SK-N-SH (cell line): ENCODE data around the gene BCO2. TPM values are rescaled to one million over a fixed set of nuclear protein-coding genes. Genes with fewer than 3 reads are reported as not detected.

Experiments used
- CTCF ChIA-PET: fragments of 300-600, 350-600 bp; formaldehyde crosslinking; extraction: SDS; loops from one replicate; lab custom pipeline; 2021; lab: Yijun Ruan, JAX
- POLR2A ChIA-PET: fragments of 350-600 bp; sonication (Branson Sonifier 250); formaldehyde crosslinking; extraction: SDS; loops from one replicate; lab custom pipeline; 2020; ENCODE audit warnings: antibody characterized with exemption, inconsistent platforms; lab: Yijun Ruan, JAX
- DNase-seq: peaks from one replicate; pipeline ENCODE4 v3.0.0; 2012
- H2AFZ ChIP-seq: fragments of 200-600 bp; sonication (generic); 2 replicates; pipeline ENCODE4 v1.8.1; 2016; ENCODE audit warnings: antibody characterized with exemption, mild to moderate bottlenecking, low read depth
- H3F3A ChIP-seq: fragments of 200-600 bp; sonication (generic); replicated peaks from 2 replicates; pipeline ENCODE3; 2016; ENCODE audit warnings: antibody characterized with exemption, mild to moderate bottlenecking; ENCODE audit not compliant: insufficient read depth
- H3K27ac ChIP-seq, 2 experiments: fragments of 200-500 bp in 1 of 2; fragments of 200-600 bp in 1 of 2; sonication (Bioruptor generic) in 1 of 2; sonication (generic), shearing (Covaris generic) in 1 of 2; 2 replicates each; pipeline versions ENCODE4 v1.5.1 to v1.6.1; 2014 to 2016; ENCODE audit warnings: low read depth in 2 of 2, inconsistent platforms in 1 of 2, low read length in 1 of 2, mild to moderate bottlenecking in 1 of 2, mixed read lengths in 1 of 2
- H3K27me3 ChIP-seq: fragments of 200-600 bp; sonication (generic), shearing (Covaris generic); 2 replicates; pipeline ENCODE4 v1.6.1; 2016; ENCODE audit warnings: mixed run types; ENCODE audit not compliant: insufficient read depth
- H3K36me3 ChIP-seq, 2 experiments: fragments of 200-500 bp in 1 of 2; fragments of 200-600 bp in 1 of 2; sonication (Bioruptor generic) in 1 of 2; sonication (generic) in 1 of 2; replicated peaks in 1 of 2; 2 replicates each; pipeline versions ENCODE3 to v1.5.1; 2014 to 2016; ENCODE audit warnings: low read length in 1 of 2, mild to moderate bottlenecking in 1 of 2; ENCODE audit not compliant: insufficient read depth in 2 of 2, control insufficient read depth in 1 of 2
- H3K4me1 ChIP-seq, 2 experiments: fragments of 200-500 bp in 1 of 2; fragments of 200-600 bp in 1 of 2; sonication (Bioruptor generic) in 1 of 2; sonication (generic), shearing (Covaris generic) in 1 of 2; 2 replicates each; pipeline versions ENCODE4 v1.5.1 to v1.6.1; 2014 to 2016; ENCODE audit warnings: low read depth in 1 of 2, low read length in 1 of 2, mixed run types in 1 of 2; ENCODE audit not compliant: insufficient read depth in 2 of 2, control insufficient read depth in 1 of 2
- H3K4me2 ChIP-seq: fragments of 200-600 bp; sonication (generic), shearing (Covaris generic); 2 replicates; pipeline ENCODE4 v1.6.1; 2017; ENCODE audit warnings: mixed run types
- H3K4me3 ChIP-seq, 2 experiments: fragments of 200-500 bp in 1 of 2; fragments of 200-600 bp in 1 of 2; sonication (Bioruptor generic) in 1 of 2; sonication (generic), shearing (Covaris generic) in 1 of 2; 2 replicates each; pipeline versions ENCODE4 v1.5.1 to v1.8.1; 2014 to 2016; ENCODE audit warnings: low read depth in 2 of 2, inconsistent platforms in 1 of 2, low read length in 1 of 2, mild to moderate bottlenecking in 1 of 2, mixed read lengths in 1 of 2, moderate library complexity in 1 of 2
- H3K79me2 ChIP-seq: fragments of 200-600 bp; sonication (generic); 2 replicates; pipeline ENCODE4 v1.8.1; 2017; ENCODE audit warnings: mild to moderate bottlenecking; ENCODE audit not compliant: insufficient read depth
- H3K9ac ChIP-seq: fragments of 200-600 bp; sonication (generic); 2 replicates; pipeline ENCODE4 v1.6.1; 2017; ENCODE audit warnings: mixed run types
- H3K9me2 ChIP-seq: fragments of 200-600 bp; sonication (generic); 2 replicates; pipeline ENCODE4 v1.6.1; 2017; ENCODE audit warnings: mixed run types
- H3K9me3 ChIP-seq: fragments of 200-600 bp; sonication (generic); 2 replicates; pipeline ENCODE4 v1.6.1; 2017; ENCODE audit warnings: mixed run types, mild to moderate bottlenecking, moderate library complexity
- H4K20me1 ChIP-seq: fragments of 200-600 bp; sonication (generic); 2 replicates; pipeline ENCODE4 v1.6.1; 2017; ENCODE audit warnings: mild to moderate bottlenecking, mixed run types; ENCODE audit not compliant: insufficient read depth
- CHD2 ChIP-seq: fragments of 150-350 bp; IDR thresholded peaks from 2 replicates; pipeline ENCODE4 v1.6.1; 2018; ENCODE audit warnings: low read length; ENCODE audit not compliant: partially characterized antibody
- ELF1 ChIP-seq: IDR thresholded peaks from 2 replicates; pipeline ENCODE4 v1.4.0; 2012
- EP300 ChIP-seq, 2 experiments: IDR thresholded peaks; 2 replicates each; pipeline versions ENCODE4 v1.4.0 to v1.6.1; 2012; ENCODE audit warnings: borderline replicate concordance in 1 of 2, low read depth in 1 of 2, low read length in 1 of 2
- FOSL2 ChIP-seq: IDR thresholded peaks from 2 replicates; pipeline ENCODE4 v1.4.0; 2012; ENCODE audit warnings: low read depth, mild to moderate bottlenecking, moderate library complexity, borderline replicate concordance
- FOXJ3 ChIP-seq: sonication (generic); formaldehyde crosslinking; IDR thresholded peaks from 2 replicates; pipeline ENCODE4 v1.5.1; 2020; ENCODE audit warnings: mild to moderate bottlenecking, missing genetic modification reagents
- FOXM1 ChIP-seq: IDR thresholded peaks from 2 replicates; pipeline ENCODE4 v1.4.0; 2012; ENCODE audit warnings: low read depth, mild to moderate bottlenecking
- GABPA ChIP-seq: IDR thresholded peaks from 2 replicates; pipeline ENCODE4 v1.4.0; 2012; ENCODE audit warnings: low read depth, mild to moderate bottlenecking
- GATA2 ChIP-seq: sonication (generic); formaldehyde crosslinking; IDR thresholded peaks from 2 replicates; pipeline ENCODE4 v1.5.0; 2020; ENCODE audit warnings: mild to moderate bottlenecking, missing genetic modification reagents
- JUND ChIP-seq: IDR thresholded peaks from 2 replicates; pipeline ENCODE4 v1.4.0; 2012
- MAX ChIP-seq: IDR thresholded peaks from 2 replicates; pipeline ENCODE4 v1.4.0; 2012; ENCODE audit warnings: low read depth
- MEF2A ChIP-seq: IDR thresholded peaks from 2 replicates; pipeline ENCODE4 v1.4.0; 2012; ENCODE audit warnings: low read depth, borderline replicate concordance
- MXI1 ChIP-seq: IDR thresholded peaks from 2 replicates; pipeline ENCODE4 v1.6.1; 2012; ENCODE audit warnings: mild to moderate bottlenecking, low read depth, low read length, improper control_type of control experiment
- NFIC ChIP-seq: IDR thresholded peaks from 2 replicates; pipeline ENCODE4 v1.4.0; 2012; ENCODE audit warnings: borderline replicate concordance
- PBX3 ChIP-seq: IDR thresholded peaks from 2 replicates; pipeline ENCODE4; 2012
- RAD21 ChIP-seq: IDR thresholded peaks from 2 replicates; pipeline ENCODE4 v1.6.1; 2012; ENCODE audit warnings: mild to moderate bottlenecking, low read length
- RFX5 ChIP-seq: IDR thresholded peaks from 2 replicates; pipeline ENCODE4 v1.6.1; 2012; ENCODE audit warnings: mild to moderate bottlenecking, improper control_type of control experiment, low read length
- RXRA ChIP-seq: IDR thresholded peaks from 2 replicates; pipeline ENCODE4 v1.4.0; 2012; ENCODE audit warnings: low read depth, mild to moderate bottlenecking, borderline replicate concordance
- SIN3A ChIP-seq: IDR thresholded peaks from 2 replicates; pipeline ENCODE4 v1.6.1; 2012; ENCODE audit warnings: low read depth, mild to moderate bottlenecking, low read length, moderate library complexity, borderline replicate concordance
- SMC3 ChIP-seq: IDR thresholded peaks from 2 replicates; pipeline ENCODE4 v1.6.1; 2012; ENCODE audit warnings: low read depth, low read length, improper control_type of control experiment
- TAF1 ChIP-seq: IDR thresholded peaks from 2 replicates; pipeline ENCODE4 v1.6.1; 2012; ENCODE audit warnings: low read depth, mild to moderate bottlenecking, low read length, moderate library complexity, borderline replicate concordance
- TCF12 ChIP-seq: IDR thresholded peaks from 2 replicates; pipeline ENCODE4 v1.4.0; 2012
- TEAD4 ChIP-seq: IDR thresholded peaks from 2 replicates; pipeline ENCODE4 v1.4.0; 2012; ENCODE audit warnings: mild to moderate bottlenecking, borderline replicate concordance; ENCODE audit not compliant: insufficient read depth
- USF1 ChIP-seq: IDR thresholded peaks from 2 replicates; pipeline ENCODE4 v1.4.0; 2012; ENCODE audit warnings: low read depth, borderline replicate concordance
- YY1 ChIP-seq: IDR thresholded peaks from 2 replicates; pipeline ENCODE4 v1.4.0; 2012; ENCODE audit warnings: low read depth, mild to moderate bottlenecking
- ZBTB33 ChIP-seq: IDR thresholded peaks from 2 replicates; pipeline ENCODE4 v1.4.0; 2012; ENCODE audit warnings: low read depth, borderline replicate concordance
- WGBS: methylation state at CpG from one replicate; pipeline ENCODE4 v1.1.6; 2017; ENCODE audit warnings: low lambda C conversion rate; 5-methylcytosine and 5-hydroxymethylcytosine counted together
- polyA plus RNA-seq, 3 experiments: library from polyadenylated mRNA; depleted of rRNA; stranded (reverse); fragments of >200 nt; gene quantifications; 2 replicates each; pipeline ENCODE4 v1.2.3, GENCODE V29; 2012

BCO2 gene
- polyA plus RNA-seq, 1 of the 3 experiments (the other 2 are of a cell fraction) = 0.87 TPM

- DNase-seq = no peak
- no peaks in the 10 kb centered on the region for H3K79me2 ChIP-seq
- ChIA-PET POLR2A (no interaction called here), CTCF (interaction anchor here (0.9 to 1.5 kb wide), 2 partner anchors 16 to 90 kb away, joined by 3 to 5 read pairs; no protein-coding TSS in a partner anchor)
- no peak overlapping the region for H2AFZ ChIP-seq
- no peak for TF ChIP-seq GABPA
- TF ChIP-seq RXRA = no peak
- TF ChIP-seq JUND = no peak
- no peak for TF ChIP-seq GATA2 (CRISPR knock-in tag)
- TF ChIP-seq SIN3A = no peak
- TF ChIP-seq MEF2A = no peak
- no peak for TF ChIP-seq CHD2
- no peak for TF ChIP-seq NFIC
- no peak for TF ChIP-seq YY1
- TF ChIP-seq EP300 (IDR thresholded peaks at IDR 0.05; ENCODE audit: borderline replicate concordance in 1 of 2, low read depth in 1 of 2, low read length in 1 of 2) = no peak
- TF ChIP-seq TCF12 = no peak
- no peak for TF ChIP-seq FOSL2
- no peak for TF ChIP-seq USF1
- TF ChIP-seq FOXM1 = no peak
- TF ChIP-seq MAX = no peak
- TF ChIP-seq RFX5 = no peak
- TF ChIP-seq MXI1 = no peak
- TF ChIP-seq TAF1 = no peak
- no peak for TF ChIP-seq PBX3
- TF ChIP-seq FOXJ3 (CRISPR knock-in tag) = no peak
- no peaks in the 10 kb centered on the region for H4K20me1 ChIP-seq
- H3K9me2 ChIP-seq = no peaks in the 10 kb centered on the region
- no peaks in the 10 kb centered on the region for H3K27me3 ChIP-seq
- no peaks in the 10 kb centered on the region for H3F3A ChIP-seq
- no peaks in the 10 kb centered on the region for H3K36me3 ChIP-seq
- H3K27ac ChIP-seq = no peak overlapping the region
- H3K4me3 ChIP-seq = no peak overlapping the region
- 99% methylated on average over 5 of the region's 5 CpGs for whole genome bisulfite sequencing
- H3K9me3 ChIP-seq = no peaks in the 10 kb centered on the region
- no peak overlapping the region for H3K9ac ChIP-seq
- H3K4me2 ChIP-seq = no peak overlapping the region
- peaks cover 5 to 11% of the 10 kb centered on the region in 2 experiments; a peak in 3 of 4 replicates for H3K4me1 ChIP-seq
Measured at GRCh38 chr11:112129656-112130055, 45.7 kb upstream of the BCO2 start.

- no peak overlapping the region for H3K4me2 ChIP-seq
- peaks cover 5 to 11% of the 10 kb centered on the region in 2 experiments; a peak in 3 of 4 replicates for H3K4me1 ChIP-seq
- no peaks in the 10 kb centered on the region for H3K9me2 ChIP-seq
- CTCF ChIA-PET = interaction anchor here (1.5 to 2.8 kb wide), 2 partner anchors 18 to 21 kb away, joined by 3 to 15 read pairs; no protein-coding TSS in a partner anchor
- H3K4me3 ChIP-seq = no peak overlapping the region
- no peaks in the 10 kb centered on the region for H4K20me1 ChIP-seq
- H3K27ac ChIP-seq = no peak overlapping the region
- TF ChIP-seq USF1 (no peak), GATA2 (CRISPR knock-in tag) (no peak), SIN3A (no peak), RAD21 (no peak), SMC3 (no peak), TEAD4 (no peak), MXI1 (no peak), GABPA (no peak), ELF1 (no peak), EP300 (IDR thresholded peaks at IDR 0.05; ENCODE audit: borderline replicate concordance in 1 of 2, low read depth in 1 of 2, low read length in 1 of 2) (no peak), ZBTB33 (no peak), TAF1 (no peak), YY1 (no peak), JUND (no peak), CHD2 (no peak), FOSL2 (no peak), FOXJ3 (CRISPR knock-in tag) (no peak), FOXM1 (no peak)
- no peak for DNase-seq
- H3K9me3 ChIP-seq = no peaks in the 10 kb centered on the region
- 73% methylated on average over 2 of the region's 2 CpGs for WGBS
- POLR2A ChIA-PET = no interaction called here
- no peak overlapping the region for H2AFZ ChIP-seq
- no peaks in the 10 kb centered on the region for H3F3A ChIP-seq
- no peaks in the 10 kb centered on the region for H3K79me2 ChIP-seq
- no peaks in the 10 kb centered on the region for H3K27me3 ChIP-seq
- no peaks in the 10 kb centered on the region for H3K36me3 ChIP-seq
- no peak overlapping the region for H3K9ac ChIP-seq
Measured at GRCh38 chr11:112132737-112133136, 42.6 kb upstream of the BCO2 start.
